ENCODE results near the gene DSCAM.

GRCh38 chr21:40602080-40602479, 244.9 kb downstream of the DSCAM start:
- TF ChIP-seq CTCF (IDR thresholded peaks at IDR 0.05) (no peak), POLR2A (IDR thresholded peaks at IDR 0.05) (no peak)
